GM06990 (cell line): ENCODE measurements around the gene DAB2IP.

Source experiments
- DNase-seq: peaks from one replicate; pipeline ENCODE4 v3.0.0-alpha.2; 2011; ENCODE audit not compliant: insufficient read length; ENCODE audit errors: extremely low read depth
- H3K27me3 ChIP-seq: replicated peaks from 2 replicates; pipeline ENCODE4 v1.6.0; 2011; ENCODE audit warnings: low read length; ENCODE audit not compliant: control insufficient read depth, insufficient read depth
- H3K36me3 ChIP-seq: 2 replicates; pipeline ENCODE4 v1.5.1; 2011; ENCODE audit warnings: low read length; ENCODE audit not compliant: control insufficient read depth, insufficient read depth
- H3K4me3 ChIP-seq: replicated peaks from 2 replicates; pipeline ENCODE4 v1.5.1; 2011; ENCODE audit warnings: low read depth, mild to moderate bottlenecking, control low read depth, low read length
- CTCF ChIP-seq: IDR thresholded peaks from 2 replicates; pipeline ENCODE4 v1.5.1; 2011; ENCODE audit warnings: low read length, control low read depth, mild to moderate bottlenecking, inconsistent platforms; ENCODE audit not compliant: insufficient read depth, poor library complexity, severe bottlenecking

DAB2IP gene

GRCh38 chr9:121651295-121652020 lies at the start of gene DAB2IP:
Gene DAB2IP (plus strand): TSS chr9:121651634. CDS start chr9:121651776, 142 bp downstream.
- Histone ChIP-seq H3K4me3 (no peak within 1 kb of the TSS), H3K27me3 (peaks cover 1% of the 10 kb centered on the region; the same call in 1 of the 2 replicates), H3K36me3 (no peaks in the 10 kb centered on the region)
- no peak for TF ChIP-seq CTCF
- no peak for DNase-seq

- TF ChIP-seq CTCF, result no peak
- Histone ChIP-seq H3K36me3 (no peaks in the 10 kb centered on the region), H3K4me3 (no peak overlapping the region), H3K27me3 (peaks cover 3% of the 10 kb centered on the region; the same call in 1 of the 2 replicates)
- no peak for DNase-seq
These were observed 48.4 kb upstream of the DAB2IP start for GRCh38 chr9:121603028-121603427.

GRCh38 chr9:121604242-121604641 lies 47.2 kb upstream of the DAB2IP start:
- Histone ChIP-seq H3K27me3 (peaks cover 3% of the 10 kb centered on the region), H3K36me3 (no peaks in the 10 kb centered on the region), H3K4me3 (no peak overlapping the region)
- TF ChIP-seq CTCF, result no peak
- no peak for DNase-seq

GRCh38 chr9:121604654-121605053 lies 46.8 kb upstream of the DAB2IP start:
- Histone ChIP-seq H3K27me3 (peaks cover 3% of the 10 kb centered on the region), H3K36me3 (no peaks in the 10 kb centered on the region), H3K4me3 (no peak overlapping the region)
- no peak for DNase-seq
- no peak for TF ChIP-seq CTCF

- no peak for DNase-seq
- no peaks in the 10 kb centered on the region; the same call in none of the 2 replicates for H3K27me3 ChIP-seq
- no peak overlapping the region for H3K4me3 ChIP-seq
- H3K36me3 ChIP-seq, result no peaks in the 10 kb centered on the region
- TF ChIP-seq CTCF, result no peak
These were observed 43.8 kb upstream of the DAB2IP start for GRCh38 chr9:121607434-121608167.
